CD4-positive, alpha-beta T cell treated with Interleukin-10 for 1 hour (primary cell): ENCODE measurements around the gene TUBGCP2.
A peak's percentile ranks its signal among the peaks of the same experiment; 100 is the strongest.

ENCODE experiments used
- DNase-seq: peaks from one replicate; pipeline ENCODE4 v3.0.0-alpha.2; 2020

Gene TUBGCP2, protein sequence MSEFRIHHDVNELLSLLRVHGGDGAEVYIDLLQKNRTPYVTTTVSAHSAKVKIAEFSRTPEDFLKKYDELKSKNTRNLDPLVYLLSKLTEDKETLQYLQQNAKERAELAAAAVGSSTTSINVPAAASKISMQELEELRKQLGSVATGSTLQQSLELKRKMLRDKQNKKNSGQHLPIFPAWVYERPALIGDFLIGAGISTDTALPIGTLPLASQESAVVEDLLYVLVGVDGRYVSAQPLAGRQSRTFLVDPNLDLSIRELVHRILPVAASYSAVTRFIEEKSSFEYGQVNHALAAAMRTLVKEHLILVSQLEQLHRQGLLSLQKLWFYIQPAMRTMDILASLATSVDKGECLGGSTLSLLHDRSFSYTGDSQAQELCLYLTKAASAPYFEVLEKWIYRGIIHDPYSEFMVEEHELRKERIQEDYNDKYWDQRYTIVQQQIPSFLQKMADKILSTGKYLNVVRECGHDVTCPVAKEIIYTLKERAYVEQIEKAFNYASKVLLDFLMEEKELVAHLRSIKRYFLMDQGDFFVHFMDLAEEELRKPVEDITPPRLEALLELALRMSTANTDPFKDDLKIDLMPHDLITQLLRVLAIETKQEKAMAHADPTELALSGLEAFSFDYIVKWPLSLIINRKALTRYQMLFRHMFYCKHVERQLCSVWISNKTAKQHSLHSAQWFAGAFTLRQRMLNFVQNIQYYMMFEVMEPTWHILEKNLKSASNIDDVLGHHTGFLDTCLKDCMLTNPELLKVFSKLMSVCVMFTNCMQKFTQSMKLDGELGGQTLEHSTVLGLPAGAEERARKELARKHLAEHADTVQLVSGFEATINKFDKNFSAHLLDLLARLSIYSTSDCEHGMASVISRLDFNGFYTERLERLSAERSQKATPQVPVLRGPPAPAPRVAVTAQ

DNA sequence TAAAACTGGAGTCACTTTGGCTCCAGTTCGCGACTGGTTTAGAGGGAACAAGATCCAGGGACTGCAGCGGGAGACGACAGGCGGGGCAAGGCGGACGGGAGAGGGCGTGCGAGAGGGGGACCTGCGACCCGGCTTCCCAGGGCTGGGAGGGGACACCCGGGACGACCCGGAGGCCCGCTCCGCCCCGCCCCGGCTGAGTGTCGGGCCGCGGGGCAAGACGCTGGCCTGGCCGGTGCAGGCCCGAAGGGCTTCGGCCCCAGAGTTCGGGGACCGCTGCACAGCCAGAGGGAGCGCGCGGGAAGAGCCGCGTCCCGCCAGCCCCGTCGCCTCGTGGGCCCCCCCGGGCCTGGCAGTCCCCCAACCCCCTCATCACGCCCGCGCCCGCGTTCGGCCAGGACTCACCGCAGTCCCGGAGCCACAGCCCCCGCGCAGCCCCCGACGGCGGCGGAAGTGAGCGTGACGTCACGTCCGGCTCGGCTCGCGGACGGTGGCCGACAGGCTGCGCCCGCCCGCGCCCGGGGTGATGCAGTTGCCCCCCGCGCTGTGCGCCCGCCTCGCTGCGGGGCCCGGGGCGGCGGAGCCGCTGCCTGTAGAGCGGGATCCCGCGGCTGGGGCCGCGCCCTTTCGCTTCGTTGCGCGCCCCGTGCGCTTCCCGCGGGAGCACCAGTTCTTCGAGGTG is at the start of gene TUBGCP2, which contains the start of gene ZNF511:
TSS of gene TUBGCP2 (minus strand) at position 452 of the 679 bp plus-strand sequence. CDS start 5,931 bp downstream, outside the sequence.
TSS of gene ZNF511 (plus strand) at position 494 of the 679 bp plus-strand sequence. CDS start at position 524, 30 bp downstream.
- DNase-seq: peak; percentile 93

DNA sequence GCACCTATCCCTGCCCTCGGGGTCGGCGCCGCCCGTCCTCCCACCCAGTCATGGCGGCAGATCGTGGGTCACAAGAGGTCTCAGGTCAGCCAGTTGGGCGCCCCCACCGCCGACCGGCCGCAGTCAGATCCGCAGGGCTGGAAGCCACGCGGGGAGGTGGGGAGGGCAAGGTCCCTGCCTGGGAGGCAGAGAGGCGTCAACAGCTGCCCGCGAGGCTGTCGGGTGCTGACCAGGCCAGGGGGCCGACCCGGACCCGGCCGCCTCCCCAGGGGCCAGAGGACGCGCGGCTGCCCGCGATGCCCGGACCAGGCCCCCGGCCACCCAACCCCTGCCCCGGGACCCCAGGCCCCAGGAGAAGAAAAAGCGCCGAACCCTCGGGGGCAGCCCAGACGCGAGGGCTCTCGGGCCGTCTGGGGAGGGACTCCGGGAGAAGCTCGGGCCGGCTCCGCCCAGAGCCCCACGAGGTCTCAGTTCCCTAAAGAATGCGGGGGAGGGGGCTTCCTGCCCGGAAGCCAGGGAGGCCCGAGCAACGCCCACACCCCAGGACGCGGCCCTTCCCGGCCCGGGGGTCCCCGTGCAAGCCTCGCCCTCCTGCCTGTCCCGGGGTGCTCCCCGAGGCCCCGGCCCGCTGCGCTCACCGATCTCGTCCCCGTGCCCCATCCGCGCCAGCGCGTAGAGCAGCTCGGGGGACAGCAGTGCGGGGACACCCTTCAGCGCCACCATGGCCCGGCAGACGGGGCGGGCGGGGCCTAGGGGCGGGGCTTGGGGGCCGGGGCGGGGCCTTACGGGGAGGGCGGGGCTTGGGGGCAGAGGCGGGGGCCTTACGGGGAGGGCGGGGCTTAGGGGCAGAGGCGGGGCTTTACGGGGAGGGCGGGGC is 48.9 kb upstream of the TUBGCP2 start, which contains the start of gene FUOM:
TSS of gene FUOM (minus strand) at position 735 of the 877 bp plus-strand sequence. CDS start at position 723, 12 bp downstream.
- peak; percentile 79 for DNase-seq

DNA sequence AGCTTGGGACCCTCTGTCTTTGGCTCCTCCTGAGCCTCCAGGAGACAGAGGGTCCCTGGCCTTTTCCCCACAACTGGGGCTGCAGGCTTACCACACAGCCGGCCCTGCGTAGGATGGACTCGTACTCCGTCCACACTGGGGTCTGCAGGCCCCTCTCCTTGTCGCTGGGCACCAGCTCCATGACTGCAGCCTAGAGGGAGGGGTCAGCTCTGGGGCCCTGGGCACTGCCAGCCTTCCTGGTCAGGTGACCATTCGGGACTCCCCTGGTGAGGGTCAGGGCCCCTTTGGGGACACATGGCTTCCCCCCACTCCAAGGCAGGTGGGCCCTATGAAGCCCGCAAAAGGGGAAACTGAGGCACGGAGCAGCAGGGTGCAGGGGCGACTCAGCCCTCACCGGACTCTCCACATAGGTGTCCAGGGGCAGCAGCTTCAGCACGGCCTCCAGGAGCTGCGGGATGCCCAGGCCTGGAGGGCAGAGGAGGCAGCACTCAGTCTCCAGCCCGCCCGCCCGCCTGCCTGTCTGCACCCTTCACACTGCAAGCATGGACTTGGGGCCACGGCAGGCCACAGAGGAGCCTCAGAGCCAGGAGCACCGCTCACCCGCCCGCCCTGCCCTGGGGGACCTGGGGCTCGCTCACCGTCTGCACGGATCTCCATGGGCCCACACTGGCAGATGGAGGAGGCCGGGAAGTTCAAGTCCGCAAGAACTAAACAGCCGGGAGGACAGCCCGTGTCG is 48.0 kb upstream of the TUBGCP2 start:
- no peak for DNase-seq

DNA sequence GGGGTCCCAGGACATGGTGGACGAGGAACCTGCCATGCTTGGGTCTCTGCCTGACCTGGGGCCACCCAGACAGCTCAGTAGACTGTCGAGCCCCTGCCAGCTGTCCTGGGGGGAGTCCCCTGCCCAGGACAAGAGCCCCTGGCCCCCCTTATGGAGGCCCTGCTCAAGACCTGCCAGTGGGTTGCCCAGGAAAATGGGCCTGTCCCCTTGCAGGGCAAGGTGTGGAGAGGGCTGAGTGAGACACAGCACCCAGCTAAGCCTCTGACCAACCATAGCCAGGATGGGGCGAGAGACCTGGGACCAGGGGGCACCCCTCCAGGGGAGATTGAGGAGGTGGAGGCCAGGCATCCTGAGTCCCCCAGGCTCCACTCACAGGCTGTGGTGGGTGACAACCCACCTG is 47.3 kb upstream of the TUBGCP2 start:
- DNase-seq: no peak

DNA sequence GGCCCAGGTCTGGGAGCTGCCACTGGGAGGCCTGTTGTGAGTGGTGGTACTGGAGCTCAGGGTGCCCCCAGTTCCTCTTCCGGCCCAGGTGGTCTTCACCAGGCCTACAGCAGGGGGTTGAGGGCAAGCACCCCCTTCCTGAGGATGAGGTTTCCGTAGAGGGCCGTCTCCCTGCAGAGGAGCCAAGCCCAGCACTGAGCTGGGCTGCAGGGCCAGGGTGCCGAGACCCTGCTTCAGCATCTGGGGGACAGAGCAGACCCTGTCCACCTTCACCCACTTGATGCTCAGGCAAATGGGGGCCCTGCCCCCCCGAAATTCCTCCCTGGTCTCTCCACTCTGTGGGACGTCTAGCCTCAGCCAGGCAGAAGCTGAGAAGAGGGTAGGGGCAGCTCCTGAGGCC is 46.6 kb upstream of the TUBGCP2 start:
- no peak for DNase-seq

DNA sequence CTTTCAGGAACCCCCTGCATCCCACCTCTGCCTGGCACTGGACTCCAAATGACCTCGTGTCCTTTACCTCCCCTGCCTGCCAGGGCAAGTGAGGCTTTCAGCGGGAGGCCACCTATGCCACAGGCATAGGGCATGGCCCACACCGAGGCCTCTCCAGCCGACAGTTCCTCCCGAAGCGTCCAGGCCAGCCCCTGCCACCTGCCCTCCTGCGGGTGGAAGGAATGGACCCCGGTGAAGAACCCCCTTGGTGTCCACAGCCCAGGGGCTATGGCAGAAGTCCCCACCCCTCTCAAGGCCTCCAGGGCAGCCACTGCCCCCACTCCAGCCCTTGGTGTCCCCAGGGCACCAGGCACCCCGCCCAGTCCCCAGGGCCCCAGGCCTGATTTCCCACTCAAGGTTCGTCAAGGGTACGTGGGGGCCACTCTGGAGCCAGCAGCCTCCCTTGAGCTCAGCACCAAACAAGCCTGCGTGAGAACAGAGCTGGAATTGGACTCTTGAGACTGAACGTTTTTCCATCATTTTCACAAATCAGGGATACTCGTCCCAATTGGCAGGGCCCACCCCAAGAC is 46.1 kb upstream of the TUBGCP2 start:
- DNase-seq: no peak

DNA sequence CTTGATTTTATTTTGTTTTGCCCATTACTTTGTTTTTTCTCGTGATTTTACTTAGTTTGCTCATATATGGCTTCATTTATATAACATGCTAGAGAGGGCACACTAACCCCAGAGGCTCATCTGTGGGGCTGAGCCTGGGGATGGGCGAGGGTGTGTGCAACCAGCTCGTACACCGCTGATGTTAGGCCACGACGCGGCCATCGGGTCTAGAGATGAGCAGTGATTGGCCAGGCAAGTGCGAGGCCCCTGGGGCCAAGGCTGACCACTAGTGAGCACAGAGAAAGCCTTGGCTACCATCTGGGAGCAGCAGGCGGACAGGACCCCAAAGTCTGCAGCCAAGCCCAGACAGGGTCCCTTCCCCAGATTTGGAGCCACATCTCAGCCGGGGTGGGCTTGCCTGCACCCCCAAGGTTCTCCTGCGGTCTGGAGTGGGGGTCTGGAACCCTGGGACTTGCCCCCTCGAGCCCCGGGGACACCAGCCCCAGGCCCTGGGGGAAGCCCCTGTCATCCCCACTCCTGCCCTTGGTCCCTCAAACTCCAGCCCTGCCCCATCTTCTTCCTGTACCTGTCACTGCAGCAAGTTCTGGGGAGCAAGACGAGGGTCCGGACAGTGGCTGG is 45.4 kb upstream of the TUBGCP2 start:
- DNase-seq: no peak

DNA sequence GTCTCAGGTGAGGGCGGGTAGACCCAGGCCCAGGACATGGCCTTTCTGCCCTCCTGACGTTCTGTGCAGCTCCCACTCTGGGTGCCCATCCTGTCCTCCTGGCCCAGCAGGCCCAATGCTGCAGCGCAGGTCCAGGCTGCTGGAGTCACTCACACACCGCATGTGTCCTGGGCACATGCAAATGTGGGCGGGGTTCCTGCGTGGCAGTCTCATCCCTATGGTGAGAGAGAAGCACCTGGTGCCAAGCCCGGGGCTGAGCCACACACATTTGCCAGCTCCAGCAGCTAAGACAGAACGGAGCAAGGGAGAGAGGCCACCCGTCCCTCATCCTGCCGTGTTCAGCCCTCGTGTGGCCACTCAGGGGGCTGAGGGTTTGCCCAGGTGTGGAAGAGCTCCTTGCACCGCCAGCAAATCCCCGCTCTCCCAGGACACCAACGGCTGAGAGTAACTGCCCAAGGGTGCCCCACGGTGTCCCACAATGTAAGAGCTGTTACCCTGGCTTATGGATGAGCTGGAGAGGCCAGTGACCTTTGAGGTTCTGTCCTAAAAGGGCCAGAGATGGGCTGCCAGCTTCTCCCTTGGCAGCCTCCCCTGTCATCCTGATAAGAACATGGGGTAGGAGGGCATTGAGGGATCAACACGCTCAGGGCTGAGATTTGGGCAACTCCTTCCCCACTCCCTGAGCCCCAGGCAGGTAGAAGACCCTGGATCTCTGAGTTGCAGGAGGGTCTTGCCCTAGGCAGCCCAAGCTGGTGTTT is 44.7 kb upstream of the TUBGCP2 start:
- DNase-seq: no peak

DNA sequence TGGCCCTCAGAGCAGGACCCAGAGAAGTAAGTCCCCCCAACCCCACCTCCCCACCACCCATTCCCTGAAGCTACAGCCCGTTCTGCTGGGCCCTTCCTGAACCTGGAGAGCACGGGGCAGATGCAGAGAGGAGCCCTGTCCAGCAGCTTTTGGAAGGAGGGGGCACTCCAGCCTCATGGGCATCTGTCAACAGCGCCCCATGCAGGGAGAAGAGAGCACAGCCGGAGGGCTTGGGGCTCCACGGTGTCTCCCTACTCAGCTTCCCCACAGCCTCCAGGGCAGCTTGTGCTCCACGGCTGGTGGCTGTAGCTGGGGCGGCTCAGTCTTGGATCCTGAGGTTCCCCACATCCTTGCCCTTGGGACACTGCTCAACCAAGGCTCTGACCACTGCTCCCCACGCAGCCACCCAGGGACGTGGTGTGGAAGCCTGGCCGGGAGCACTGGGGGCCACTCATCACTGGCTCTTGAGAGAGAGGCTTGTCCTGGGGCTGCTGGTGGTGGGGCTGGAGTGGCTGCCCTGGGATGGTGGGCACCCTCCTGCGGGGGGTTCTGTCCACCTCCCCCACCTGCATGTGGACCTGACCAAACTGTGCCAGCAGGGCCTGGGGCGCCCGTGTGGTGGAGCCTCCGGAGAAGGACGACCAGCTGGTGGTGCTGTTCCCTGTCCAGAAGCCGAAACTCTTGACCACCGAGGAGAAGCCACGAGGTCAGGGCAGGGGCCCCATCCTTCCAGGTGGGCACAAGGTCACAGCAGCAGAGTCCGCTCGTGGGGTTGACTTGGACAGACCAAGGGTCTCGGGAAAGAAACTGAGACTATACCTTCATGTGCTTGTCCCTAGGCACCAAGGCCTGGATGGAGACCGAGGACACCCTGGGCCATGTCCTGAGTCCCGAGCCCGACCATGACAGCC is 43.0 kb upstream of the TUBGCP2 start:
- DNase-seq: no peak

DNA sequence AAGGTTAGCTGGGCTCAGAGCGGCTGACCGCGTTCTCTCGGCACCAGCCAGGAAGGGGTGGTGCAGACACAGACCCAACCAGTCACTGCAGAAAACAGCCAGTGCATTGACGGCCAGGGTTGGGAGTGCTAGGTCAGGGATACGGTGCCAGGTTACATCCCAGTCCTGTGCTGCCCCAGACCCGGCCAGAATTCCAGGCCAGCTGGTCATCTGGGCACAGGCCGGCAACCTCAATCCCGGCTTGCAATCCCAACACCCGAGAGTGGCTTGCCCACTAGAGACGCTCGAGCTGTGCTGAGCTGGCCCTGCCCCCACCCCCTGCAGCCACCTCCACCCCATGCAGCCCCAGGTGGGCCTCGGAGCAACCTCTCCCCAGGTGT is 42.3 kb upstream of the TUBGCP2 start:
- no peak for DNase-seq

DNA sequence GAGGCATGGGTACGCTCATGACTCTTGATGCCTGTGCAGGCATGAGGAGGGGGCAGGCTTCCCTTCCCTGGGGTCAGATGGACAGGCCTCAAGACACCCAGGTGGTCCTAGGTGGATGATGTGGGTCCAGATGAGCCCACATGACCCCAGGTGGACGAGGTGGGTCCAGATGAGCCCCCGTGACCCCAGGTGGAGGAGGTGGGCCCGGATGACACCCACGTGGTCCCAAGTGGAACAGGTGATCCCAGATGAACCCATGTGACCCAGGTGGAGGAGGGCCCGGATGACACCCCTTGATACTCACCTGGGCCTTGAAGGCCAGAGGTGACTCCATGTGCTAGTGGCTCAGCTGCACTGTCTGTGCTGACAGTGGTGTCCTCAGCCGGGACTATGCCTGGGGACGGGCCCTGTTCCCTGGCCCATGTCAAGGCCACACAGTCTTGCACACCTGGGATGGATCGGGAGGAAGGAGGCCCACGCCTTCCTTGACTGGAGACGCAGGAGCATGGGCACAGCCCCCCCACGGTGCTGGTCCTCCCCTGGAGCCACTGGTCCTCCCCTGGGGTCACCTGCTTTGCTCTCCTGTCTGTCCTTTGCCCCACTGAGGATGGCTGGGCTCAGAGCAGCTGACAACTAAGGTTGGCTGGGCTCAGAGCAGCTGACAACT is 41.7 kb upstream of the TUBGCP2 start:
- DNase-seq: no peak

DNA sequence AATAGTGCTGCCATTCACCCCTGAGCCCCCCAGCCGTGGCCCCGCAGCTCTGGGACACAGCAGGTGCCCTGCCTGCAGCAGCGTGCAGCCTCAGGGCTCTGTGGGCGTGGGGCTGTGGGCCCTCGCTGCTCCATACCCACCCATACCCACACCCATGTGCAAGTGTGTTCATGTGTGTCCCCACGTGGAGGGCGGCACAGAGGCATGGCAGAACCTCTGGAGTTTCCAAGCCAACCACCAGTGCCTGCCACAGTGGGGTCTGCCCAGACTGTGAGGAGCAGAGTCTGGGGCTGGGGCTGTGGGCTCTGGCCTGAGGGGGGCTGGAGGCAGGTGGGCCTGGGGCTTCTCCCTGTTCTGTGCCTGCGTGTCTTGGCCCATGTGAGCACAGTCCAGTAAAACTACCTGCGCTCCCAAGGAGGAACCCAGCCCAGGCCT is 40.9 kb upstream of the TUBGCP2 start:
- DNase-seq: no peak

DNA sequence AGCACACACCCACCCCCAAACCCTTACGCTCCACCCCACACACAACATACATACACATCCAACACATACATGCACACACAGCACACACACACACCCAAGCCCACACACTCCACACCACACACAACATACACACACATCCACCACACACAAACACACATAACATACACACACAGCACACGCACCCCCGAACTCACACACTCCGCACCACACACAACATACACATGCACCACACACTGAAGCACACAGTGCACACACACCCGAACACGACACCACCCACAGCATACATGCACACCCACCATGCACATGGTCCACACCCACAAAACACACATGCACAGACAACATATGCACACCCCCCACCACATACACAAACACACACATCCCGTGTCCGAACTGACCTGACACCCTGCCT is 40.5 kb upstream of the TUBGCP2 start:
- no peak for DNase-seq

DNA sequence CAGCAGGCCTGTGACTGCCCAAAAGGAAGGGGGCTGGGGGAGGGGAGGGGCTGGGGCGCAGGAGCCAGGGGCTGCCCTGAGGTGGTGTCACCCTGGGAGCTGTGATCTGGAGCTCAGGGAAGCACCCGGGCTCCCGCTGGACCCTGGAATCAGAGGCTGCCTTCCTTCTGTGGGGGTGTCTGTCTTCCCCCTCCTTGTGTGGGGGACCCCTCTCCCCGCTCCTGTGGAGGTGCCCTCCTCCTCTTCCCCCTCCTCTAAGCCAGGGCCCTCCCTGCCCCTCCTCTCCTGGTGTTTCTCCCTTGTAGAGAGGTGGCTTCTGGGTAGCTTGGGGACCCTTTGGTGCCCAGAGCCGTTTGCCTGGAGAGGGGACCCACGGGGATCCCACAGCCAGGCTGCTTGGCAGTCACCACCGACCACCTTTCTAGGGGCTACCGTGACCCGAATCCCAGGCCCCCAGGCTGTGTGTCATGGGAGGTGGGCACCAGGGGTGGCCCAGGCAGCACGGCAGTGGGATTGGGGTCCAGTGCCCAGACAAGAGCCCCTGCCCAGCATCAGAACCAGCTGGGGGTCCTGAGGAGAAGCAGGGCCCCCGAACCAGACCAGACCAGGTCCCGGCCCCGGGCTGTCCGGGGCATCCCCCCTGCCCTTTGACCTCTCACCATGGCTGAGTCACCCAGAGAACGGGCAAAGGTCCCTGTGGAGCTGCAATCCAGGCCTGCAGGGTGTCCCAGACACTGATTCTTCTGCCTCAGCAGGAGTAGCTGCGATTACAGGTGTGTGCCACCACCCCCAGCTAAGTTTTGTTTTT is 39.2 kb upstream of the TUBGCP2 start:
- no peak for DNase-seq

DNA sequence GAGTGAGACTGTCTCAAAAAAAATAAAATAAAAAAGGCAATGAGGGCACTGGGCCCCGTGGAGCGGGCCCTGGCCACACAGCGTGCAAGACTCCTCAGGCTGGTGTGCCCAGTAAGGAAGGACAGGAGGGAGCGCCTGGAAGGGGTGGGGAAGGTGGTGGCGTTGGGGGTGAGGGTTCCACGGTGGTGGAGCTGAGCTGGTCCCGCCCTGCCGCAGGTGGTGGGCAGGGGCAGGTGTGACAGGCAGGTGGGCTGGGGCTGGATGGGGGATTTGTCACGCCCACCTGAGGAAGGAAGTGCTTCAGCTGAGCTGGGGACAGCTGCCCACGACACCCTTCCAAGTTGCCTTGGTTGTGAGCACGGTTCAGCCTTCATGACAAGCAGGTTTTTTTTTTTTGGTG is 37.7 kb upstream of the TUBGCP2 start:
- DNase-seq: no peak

DNA sequence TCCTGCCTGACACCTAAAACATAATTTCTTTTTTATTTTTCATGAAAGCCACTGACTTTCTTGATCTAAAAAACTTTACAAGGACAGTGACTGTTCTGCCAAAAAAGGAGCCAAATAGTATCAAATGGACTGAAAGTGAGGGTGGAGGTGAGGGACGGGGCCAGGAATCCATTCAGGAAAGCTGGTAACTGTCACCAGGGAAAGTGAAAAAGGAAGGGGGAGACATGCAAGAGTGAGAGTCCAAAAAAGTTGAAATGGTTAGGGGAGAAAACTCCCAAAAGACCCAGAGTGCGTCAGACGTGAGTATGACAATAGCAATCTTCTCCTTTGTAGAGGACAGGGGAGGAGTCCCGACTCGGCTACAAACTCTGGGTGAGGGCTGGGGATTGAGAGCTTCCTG is 35.6 kb upstream of the TUBGCP2 start:
- no peak for DNase-seq

DNA sequence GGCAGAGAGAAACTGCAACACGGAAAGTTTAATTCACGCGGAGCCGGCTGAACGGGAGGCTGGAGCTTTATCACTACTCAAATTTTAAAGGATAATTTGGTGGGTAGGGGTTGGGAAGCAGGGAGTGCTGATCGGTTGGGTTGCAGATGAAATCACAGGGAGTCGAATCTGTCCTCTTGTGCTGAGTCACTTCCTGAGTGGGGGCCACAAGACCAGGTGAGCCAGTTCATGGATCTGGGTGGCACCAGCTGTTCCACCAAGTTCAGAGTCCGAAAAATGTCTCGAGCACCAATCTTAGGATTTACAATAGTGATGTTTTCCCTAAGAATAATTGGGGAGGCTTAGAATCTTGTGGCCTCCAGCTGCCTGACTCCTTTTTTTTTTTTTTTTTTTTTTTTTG is 34.9 kb upstream of the TUBGCP2 start:
- no peak for DNase-seq
